Glutamatergic neuron (in vitro differentiated cells): ENCODE results near the gene CLEC9A. TPM values are rescaled to one million over a fixed set of nuclear protein-coding genes. Genes with fewer than 3 reads are reported as not detected.

Experiments used
- DNase-seq: peaks from one replicate; pipeline ENCODE4 v3.0.0; 2022
- H3K27ac Mint-ChIP-seq: one replicate; pipeline ENCODE4 v1.8.0; 2020; ENCODE audit warnings: mild to moderate bottlenecking, mixed read lengths, inconsistent platforms; ENCODE audit not compliant: unreplicated experiment
- H3K27me3 Mint-ChIP-seq: one replicate; pipeline ENCODE4 v1.8.0; 2020; ENCODE audit warnings: mild to moderate bottlenecking, moderate library complexity, mixed read lengths, inconsistent platforms; ENCODE audit not compliant: unreplicated experiment
- H3K36me3 Mint-ChIP-seq: one replicate; pipeline ENCODE4 v1.8.0; 2020; ENCODE audit warnings: mild to moderate bottlenecking, mixed read lengths, inconsistent platforms; ENCODE audit not compliant: unreplicated experiment
- H3K4me1 Mint-ChIP-seq: one replicate; pipeline ENCODE4 v1.8.0; 2020; ENCODE audit warnings: mild to moderate bottlenecking, low read depth, mixed read lengths, inconsistent platforms; ENCODE audit not compliant: unreplicated experiment
- H3K4me3 Mint-ChIP-seq: one replicate; pipeline ENCODE4 v1.8.0; 2020; ENCODE audit warnings: mild to moderate bottlenecking, mixed read lengths, inconsistent platforms; ENCODE audit not compliant: unreplicated experiment
- H3K9me3 Mint-ChIP-seq: one replicate; pipeline ENCODE4 v1.8.0; 2020; ENCODE audit warnings: mild to moderate bottlenecking, moderate library complexity, mixed read lengths, inconsistent platforms; ENCODE audit not compliant: unreplicated experiment
- CTCF ChIP-seq: fragments of 200-600 bp; sonication (generic); IDR thresholded peaks from one replicate; pipeline ENCODE4 v1.5.0; 2021; ENCODE audit not compliant: partially characterized antibody, unreplicated experiment
- total RNA-seq: library from RNA; stranded (reverse); fragmentation: NEBNext Ultra II Directional; extraction: Animal tissue kit (Norgen Biotek cat#: 25700); gene quantifications from one replicate; pipeline ENCODE4 v1.2.1, GENCODE V29; 2021; ENCODE audit not compliant: unreplicated experiment

Gene CLEC9A
- total RNA-seq, 1 donor from 2014 or later = not detected

- H3K9me3 Mint-ChIP-seq = peaks cover 4% of the 10 kb centered on the region
- TF ChIP-seq CTCF = no peak
- H3K36me3 Mint-ChIP-seq = peaks cover 4% of the 10 kb centered on the region
- DNase-seq = no peak
- H3K4me3 Mint-ChIP-seq = no peak overlapping the region
- no peaks in the 10 kb centered on the region for H3K27me3 Mint-ChIP-seq
- no peaks in the 10 kb centered on the region for H3K4me1 Mint-ChIP-seq
- no peak overlapping the region for H3K27ac Mint-ChIP-seq
Measured at GRCh38 chr12:10115311-10115710, 84.8 kb downstream of the CLEC9A start.

Other genes starting within 250 kb of the CLEC9A start
- not detected for gene KLRF1, start 203.2 kb upstream of the CLEC9A start, total RNA-seq
- gene CLEC2B, start 161.3 kb upstream of the CLEC9A start, total RNA-seq = not detected
- not detected for gene KLRF2, start 149.2 kb upstream of the CLEC9A start, total RNA-seq
- not detected for gene CLEC2A, start 98.3 kb upstream of the CLEC9A start, total RNA-seq
- not detected for gene CLEC12A, start 59.3 kb upstream of the CLEC9A start, total RNA-seq
- gene CLEC1B, start 31.6 kb upstream of the CLEC9A start, total RNA-seq = not detected
- gene CLEC12B, start 20.1 kb upstream of the CLEC9A start, total RNA-seq = not detected
- gene CLEC1A, start 68.3 kb downstream of the CLEC9A start, total RNA-seq = not detected
- not detected for gene CLEC7A, start 99.5 kb downstream of the CLEC9A start, total RNA-seq
- gene OLR1, start 141.4 kb downstream of the CLEC9A start, total RNA-seq = not detected
- gene TMEM52B, start 148.3 kb downstream of the CLEC9A start, total RNA-seq = not detected
- 110 TPM for gene GABARAPL1, start 182.2 kb downstream of the CLEC9A start, total RNA-seq